Upper lobe of left lung (tissue), 4 donors: ENCODE measurements around the gene ZNF622.

Experiments used
- EP300 ChIP-seq, 4 donors: sonication (generic); formaldehyde crosslinking; IDR thresholded peaks; one replicate each; pipeline ENCODE4 v1.5.1; 2017; ENCODE audit warnings: antibody characterized with exemption in 4 of 4, control low read depth in 2 of 4
- TF ChIP-seq, protein P1 (sequence below), 6 experiments: fragments of 450-650 bp in 4 of 6; fragments of 200-600 bp in 2 of 6; sonication (generic) in 2 of 6; IDR thresholded peaks; one replicate each; pipeline ENCODE4 v1.5.1; 2016 to 2019; ENCODE audit warnings: antibody characterized with exemption in 6 of 6

DNA sequence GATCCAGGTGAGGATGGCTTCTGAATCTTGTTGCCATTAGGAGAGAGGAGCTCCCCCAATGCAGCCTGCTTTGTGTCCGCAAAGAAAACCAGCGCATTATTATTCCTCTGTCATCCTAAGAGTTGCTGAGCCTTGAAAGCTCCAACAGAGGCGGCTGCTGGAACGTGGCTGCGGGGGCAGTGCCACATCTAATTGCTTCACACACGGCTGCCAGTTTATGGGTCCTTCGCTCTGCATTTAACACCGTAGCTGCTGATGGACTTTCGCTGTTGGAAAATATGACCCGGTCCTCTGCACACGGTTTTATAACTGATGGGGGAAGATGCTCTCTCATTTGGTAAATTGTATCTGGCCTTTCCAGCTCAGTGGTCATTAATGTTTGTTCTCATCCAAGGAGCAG is 38.0 kb downstream of the ZNF622 start:
- no peak for TF ChIP-seq EP300 (IDR thresholded peaks at IDR 0.05)
- TF ChIP-seq, protein P1, sequence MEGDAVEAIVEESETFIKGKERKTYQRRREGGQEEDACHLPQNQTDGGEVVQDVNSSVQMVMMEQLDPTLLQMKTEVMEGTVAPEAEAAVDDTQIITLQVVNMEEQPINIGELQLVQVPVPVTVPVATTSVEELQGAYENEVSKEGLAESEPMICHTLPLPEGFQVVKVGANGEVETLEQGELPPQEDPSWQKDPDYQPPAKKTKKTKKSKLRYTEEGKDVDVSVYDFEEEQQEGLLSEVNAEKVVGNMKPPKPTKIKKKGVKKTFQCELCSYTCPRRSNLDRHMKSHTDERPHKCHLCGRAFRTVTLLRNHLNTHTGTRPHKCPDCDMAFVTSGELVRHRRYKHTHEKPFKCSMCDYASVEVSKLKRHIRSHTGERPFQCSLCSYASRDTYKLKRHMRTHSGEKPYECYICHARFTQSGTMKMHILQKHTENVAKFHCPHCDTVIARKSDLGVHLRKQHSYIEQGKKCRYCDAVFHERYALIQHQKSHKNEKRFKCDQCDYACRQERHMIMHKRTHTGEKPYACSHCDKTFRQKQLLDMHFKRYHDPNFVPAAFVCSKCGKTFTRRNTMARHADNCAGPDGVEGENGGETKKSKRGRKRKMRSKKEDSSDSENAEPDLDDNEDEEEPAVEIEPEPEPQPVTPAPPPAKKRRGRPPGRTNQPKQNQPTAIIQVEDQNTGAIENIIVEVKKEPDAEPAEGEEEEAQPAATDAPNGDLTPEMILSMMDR (IDR thresholded peaks at IDR 0.05): no peak
